Right lung (tissue), 10 donors: Measurements from ENCODE around the gene TMEM59L. TPM values are rescaled to one million over a fixed set of nuclear protein-coding genes. Genes with fewer than 3 reads are reported as not detected.

Experiments used
- DNase-seq, 2 donors: peaks; one replicate each; pipeline ENCODE4 v3.0.0-alpha.2; 2013
- long read RNA-seq, 8 donors: transcript quantifications; one replicate each; lab custom pipeline, GENCODE V29; 2026
- polyA plus RNA-seq, 5 donors: library from polyadenylated mRNA; unstranded; fragments of 120-200 nt; gene quantifications; one replicate each; pipeline versions ENCODE4 v1.2.1 to v1.2.3, GENCODE V29; 2013; ENCODE audit warnings: inconsistent platforms in 1 of 5, low replicate concordance in 1 of 5; ENCODE audit not compliant: insufficient read length in 5 of 5, insufficient read depth in 1 of 5

The TMEM59L gene
- polyA plus RNA-seq, result 10 to 100 TPM; 24.7 to 44.5 (median 32.4) TPM
- long read RNA-seq, donor 1, transcript TMEM59L-205 (9 exons, 1,717 nt), result minor isoform, 5 of 43 reads
- long read RNA-seq, donor 1, transcript TMEM59L-201 (8 exons, 1,613 nt), result major isoform, 8 of 43 reads
- long read RNA-seq, donor 1, partial matches to known transcripts, result 30 of 43 reads
- long read RNA-seq, donor 1, other reads (novel, unspliced or antisense), result 0 of 43 reads
- long read RNA-seq, donor 2, transcript TMEM59L-201 (8 exons, 1,613 nt), result major isoform, 5 of 7 reads
- long read RNA-seq, donor 2, partial matches to known transcripts, result 0 of 7 reads
- long read RNA-seq, donor 2, other reads (novel, unspliced or antisense), result 0 of 7 reads
- long read RNA-seq, donor 3, transcript TMEM59L-205 (9 exons, 1,717 nt), result major isoform, 8 of 23 reads
- long read RNA-seq, donor 3, partial matches to known transcripts, result 7 of 23 reads
- long read RNA-seq, donor 3, other reads (novel, unspliced or antisense), result 0 of 23 reads
- long read RNA-seq, donor 4, partial matches to known transcripts, result 17 of 26 reads
- long read RNA-seq, donor 4, other reads (novel, unspliced or antisense), result 0 of 26 reads
- long read RNA-seq, donor 5, transcript TMEM59L-201 (8 exons, 1,613 nt), result major isoform, 7 of 11 reads
- long read RNA-seq, donor 5, partial matches to known transcripts, result 0 of 11 reads
- long read RNA-seq, donor 5, other reads (novel, unspliced or antisense), result 0 of 11 reads
- long read RNA-seq, donor 6, transcript TMEM59L-205 (9 exons, 1,717 nt), result major isoform, 6 of 19 reads
- long read RNA-seq, donor 6, transcript TMEM59L-201 (8 exons, 1,613 nt), result minor isoform, 5 of 19 reads
- long read RNA-seq, donor 6, partial matches to known transcripts, result 5 of 19 reads
- long read RNA-seq, donor 6, other reads (novel, unspliced or antisense), result 0 of 19 reads
- long read RNA-seq, donor 7, transcript TMEM59L-201 (8 exons, 1,613 nt), result major isoform, 5 of 7 reads
- long read RNA-seq, donor 7, partial matches to known transcripts, result 0 of 7 reads
- long read RNA-seq, donor 7, other reads (novel, unspliced or antisense), result 0 of 7 reads
- long read RNA-seq, donor 8, partial matches to known transcripts, result 5 of 8 reads
- long read RNA-seq, donor 8, other reads (novel, unspliced or antisense), result 0 of 8 reads

GRCh38 chr19:18612772-18613588 is at the start of gene TMEM59L:
Gene TMEM59L (plus strand): TSS chr19:18612870. CDS start chr19:18612959, 89 bp downstream.
- DNase-seq, result no peak

- DNase-seq, result no peak
Observed at GRCh38 chr19:18566953-18567352, 45.7 kb upstream of the TMEM59L start.

GRCh38 chr19:18568367-18568766 is 44.3 kb upstream of the TMEM59L start:
- no peak for DNase-seq

- DNase-seq, result peak; percentile 97 to 98
Observed at GRCh38 chr19:18571564-18572344, 40.9 kb upstream of the TMEM59L start, which contains the start of gene UBA52. Gene UBA52 (plus strand): TSS chr19:18571857. CDS start chr19:18573301, 1,444 bp downstream.

- DNase-seq, result no peak
Observed at GRCh38 chr19:18574691-18575291, 37.9 kb upstream of the TMEM59L start.

- no peak for DNase-seq
Observed at GRCh38 chr19:18576383-18576782, 36.3 kb upstream of the TMEM59L start.

- DNase-seq, result no peak
Observed at GRCh38 chr19:18577365-18577914, 35.2 kb upstream of the TMEM59L start.

GRCh38 chr19:18580311-18580710 is 32.4 kb upstream of the TMEM59L start:
- DNase-seq, result no peak

- DNase-seq, result no peak
Observed at GRCh38 chr19:18586306-18586705, 26.4 kb upstream of the TMEM59L start.

GRCh38 chr19:18587561-18587960 is 25.1 kb upstream of the TMEM59L start:
- DNase-seq, result no peak

GRCh38 chr19:18587962-18588610 is 24.6 kb upstream of the TMEM59L start:
- DNase-seq, result no peak

GRCh38 chr19:18588611-18589379 is 23.9 kb upstream of the TMEM59L start, which contains the start of gene REX1BD:
Gene REX1BD (plus strand): TSS chr19:18588798. CDS start chr19:18588802, 4 bp downstream.
- DNase-seq, result peak; percentile 89 to 91

- peak in 1 of 2 donors; percentile 63 for DNase-seq
Observed at GRCh38 chr19:18589380-18590272, 23.0 kb upstream of the TMEM59L start.

- DNase-seq, result peak in 1 of 2 donors; percentile 60
Observed at GRCh38 chr19:18590273-18591272, 22.1 kb upstream of the TMEM59L start.

GRCh38 chr19:18591735-18592385 is 20.8 kb upstream of the TMEM59L start:
- no peak for DNase-seq
